ENCODE measurements around the gene OR12D2. TPM values are rescaled to one million over a fixed set of nuclear protein-coding genes. Genes with fewer than 3 reads are reported as not detected.
"Not testable (repeated sequence)": the region's sequence is repeated elsewhere in the genome, so short reads cannot be mapped to it uniquely, and the experiment has no call there.

Gene OR12D2
- total RNA-seq, 4 donors from 2014 or later: not detected

- H3K4me3 ChIP-seq (ENCODE audit: low read depth, poor library complexity, severe bottlenecking): no peak overlapping the region
- 75 to 89% methylated on average over 1 of the region's 1 CpG for WGBS, 2 donors
- no peak for DNase-seq (ENCODE audit: low spot score in 2 of 2)
- intact Hi-C loops (cut with DNase I; ENCODE audit: low total_unique reads): no loop called here
- TF ChIP-seq POLR2A (IDR thresholded peaks at IDR 0.05) (no peak), CTCF (IDR thresholded peaks at IDR 0.05) (no peak)
Observed at GRCh38 chr6:29442719-29443118, 47.3 kb downstream of the OR12D2 start.

GRCh38 chr6:29444031-29444430 is 48.6 kb downstream of the OR12D2 start:
- WGBS, 2 donors: 78 to 81% methylated on average over 1 of the region's 1 CpG
- DNase-seq (ENCODE audit: low spot score in 2 of 2); intact Hi-C loops (cut with DNase I; ENCODE audit: low total_unique reads); H3K4me3 ChIP-seq (ENCODE audit: low read depth, poor library complexity, severe bottlenecking): not testable (repeated sequence)

Other genes starting within 250 kb of the OR12D2 start
- not detected for gene OR2J2, start 224.7 kb upstream of the OR12D2 start, total RNA-seq
- not detected for gene OR14J1, start 93.9 kb upstream of the OR12D2 start, total RNA-seq
- gene OR5V1, start 26.8 kb upstream of the OR12D2 start, total RNA-seq: not detected
- gene OR12D3, start 20.3 kb upstream of the OR12D2 start, total RNA-seq: not detected
- gene OR12D1, start 19.3 kb downstream of the OR12D2 start, total RNA-seq: not detected
- not detected for gene OR10C1, start 43.7 kb downstream of the OR12D2 start, total RNA-seq
- not detected for gene OR11A1, start 61.4 kb downstream of the OR12D2 start, total RNA-seq
- not detected for gene OR2H1, start 61.5 kb downstream of the OR12D2 start, total RNA-seq
- not detected for gene MAS1L, start 92.3 kb downstream of the OR12D2 start, total RNA-seq
- gene UBD, start 164.1 kb downstream of the OR12D2 start, total RNA-seq: under 1 TPM in 1 of 4 donors, not detected in 3; 0.36 TPM
- not detected for gene OR2H2, start 189.5 kb downstream of the OR12D2 start, total RNA-seq
- 10 to 100 TPM; 15.0 to 49.5 (median 20.6) TPM for gene GABBR1, start 237.6 kb downstream of the OR12D2 start, total RNA-seq

All from lower leg skin (tissue), 4 donors.